ENCODE results near the gene B3GALNT1. TPM values are rescaled to one million over a fixed set of nuclear protein-coding genes. Genes with fewer than 3 reads are reported as not detected.

The B3GALNT1 gene
- total and polyA plus RNA-seq, 2 donors from 2014 or later = 18.0 to 25.7 TPM

- intact Hi-C loops (cut with DNase I) = no loop called here
- H3K4me1 ChIP-seq (ENCODE audit: control insufficient read depth in 2 of 3, insufficient read depth in 2 of 3, low read depth in 1 of 3, low read length in 3 of 3) = no peaks in the 10 kb centered on the region
Observed at GRCh38 chr3:161150001-161150525, 44.9 kb upstream of the B3GALNT1 start.

DNA sequence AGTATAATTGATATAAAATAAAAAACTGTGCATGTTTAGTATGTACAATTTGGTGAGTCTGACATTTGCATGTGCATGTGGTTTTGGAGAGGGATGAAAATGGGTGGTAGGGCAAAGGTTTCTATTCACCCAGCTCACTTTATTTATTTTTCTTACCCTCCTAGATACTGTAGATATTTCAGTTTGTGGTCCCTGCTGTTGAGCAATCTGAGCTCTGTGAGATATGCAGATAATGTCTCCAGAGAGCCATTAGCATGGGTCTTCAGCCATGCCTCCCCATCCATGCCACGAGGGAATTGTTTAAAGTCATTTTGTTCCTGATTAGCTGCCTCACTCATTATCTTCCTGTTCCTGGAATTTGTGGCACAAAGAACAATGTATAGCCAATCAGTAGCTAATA, 44.4 kb upstream of the B3GALNT1 start:
- TF ChIP-seq, protein P1, sequence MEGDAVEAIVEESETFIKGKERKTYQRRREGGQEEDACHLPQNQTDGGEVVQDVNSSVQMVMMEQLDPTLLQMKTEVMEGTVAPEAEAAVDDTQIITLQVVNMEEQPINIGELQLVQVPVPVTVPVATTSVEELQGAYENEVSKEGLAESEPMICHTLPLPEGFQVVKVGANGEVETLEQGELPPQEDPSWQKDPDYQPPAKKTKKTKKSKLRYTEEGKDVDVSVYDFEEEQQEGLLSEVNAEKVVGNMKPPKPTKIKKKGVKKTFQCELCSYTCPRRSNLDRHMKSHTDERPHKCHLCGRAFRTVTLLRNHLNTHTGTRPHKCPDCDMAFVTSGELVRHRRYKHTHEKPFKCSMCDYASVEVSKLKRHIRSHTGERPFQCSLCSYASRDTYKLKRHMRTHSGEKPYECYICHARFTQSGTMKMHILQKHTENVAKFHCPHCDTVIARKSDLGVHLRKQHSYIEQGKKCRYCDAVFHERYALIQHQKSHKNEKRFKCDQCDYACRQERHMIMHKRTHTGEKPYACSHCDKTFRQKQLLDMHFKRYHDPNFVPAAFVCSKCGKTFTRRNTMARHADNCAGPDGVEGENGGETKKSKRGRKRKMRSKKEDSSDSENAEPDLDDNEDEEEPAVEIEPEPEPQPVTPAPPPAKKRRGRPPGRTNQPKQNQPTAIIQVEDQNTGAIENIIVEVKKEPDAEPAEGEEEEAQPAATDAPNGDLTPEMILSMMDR (IDR thresholded peaks at IDR 0.05; ENCODE audit: borderline replicate concordance, extremely low read depth, insufficient read depth) = no peak
- FAIRE-seq (no peak), DNase-seq (no peak)
- no peaks in the 10 kb centered on the region for H3K9me3 ChIP-seq (ENCODE audit: control insufficient read depth in 2 of 3, insufficient read depth in 1 of 3, low read length in 3 of 3)
- intact Hi-C loops (cut with DNase I) = no loop called here
- H3K27me3 ChIP-seq (ENCODE audit: control insufficient read depth, insufficient read depth, low read length) = no peaks in the 10 kb centered on the region
- H3K4me1 ChIP-seq (ENCODE audit: control insufficient read depth in 2 of 3, insufficient read depth in 2 of 3, low read depth in 1 of 3, low read length in 3 of 3) = no peaks in the 10 kb centered on the region
- no peaks in the 10 kb centered on the region for H3K36me3 ChIP-seq (ENCODE audit: control insufficient read depth in 2 of 3, insufficient read depth in 3 of 3, low read length in 3 of 3)
- H3K9ac ChIP-seq (ENCODE audit: low read length in 3 of 3) = no peak overlapping the region
- H3K27ac ChIP-seq (ENCODE audit: low read depth in 2 of 2, low read length in 2 of 2) = no peak overlapping the region
- H3K4me3 ChIP-seq (ENCODE audit: low read length in 3 of 3) = no peak overlapping the region

More at GRCh38 chr3:161150001-161150525, 44.9 kb upstream of the B3GALNT1 start:
- Histone ChIP-seq H3K36me3 (ENCODE audit: control insufficient read depth in 2 of 3, insufficient read depth in 3 of 3, low read length in 3 of 3) (no peaks in the 10 kb centered on the region), H3K27ac (ENCODE audit: low read depth in 2 of 2, low read length in 2 of 2) (no peak overlapping the region), H3K4me3 (ENCODE audit: low read length in 3 of 3) (no peak overlapping the region), H3K27me3 (ENCODE audit: control insufficient read depth, insufficient read depth, low read length) (no peaks in the 10 kb centered on the region), H3K9me3 (ENCODE audit: control insufficient read depth in 2 of 3, insufficient read depth in 1 of 3, low read length in 3 of 3) (no peaks in the 10 kb centered on the region), H3K9ac (ENCODE audit: low read length in 3 of 3) (no peak overlapping the region)
- TF ChIP-seq, protein P1 (IDR thresholded peaks at IDR 0.05; ENCODE audit: borderline replicate concordance, extremely low read depth, insufficient read depth) = no peak
- FAIRE-seq = no peak
- no peak for DNase-seq

- TF ChIP-seq, protein P1 (IDR thresholded peaks at IDR 0.05; ENCODE audit: borderline replicate concordance, extremely low read depth, insufficient read depth) = no peak
- no peak overlapping the region for H3K9ac ChIP-seq (ENCODE audit: low read length in 3 of 3)
- intact Hi-C loops (cut with DNase I) = no loop called here
- FAIRE-seq = no peak
- H3K36me3 ChIP-seq (ENCODE audit: control insufficient read depth in 2 of 3, insufficient read depth in 3 of 3, low read length in 3 of 3) = no peaks in the 10 kb centered on the region
- no peaks in the 10 kb centered on the region for H3K27me3 ChIP-seq (ENCODE audit: control insufficient read depth, insufficient read depth, low read length)
- no peaks in the 10 kb centered on the region for H3K9me3 ChIP-seq (ENCODE audit: control insufficient read depth in 2 of 3, insufficient read depth in 1 of 3, low read length in 3 of 3)
- H3K4me3 ChIP-seq (ENCODE audit: low read length in 3 of 3) = no peak overlapping the region
- H3K4me1 ChIP-seq (ENCODE audit: control insufficient read depth in 2 of 3, insufficient read depth in 2 of 3, low read depth in 1 of 3, low read length in 3 of 3) = no peaks in the 10 kb centered on the region
- no peak overlapping the region for H3K27ac ChIP-seq (ENCODE audit: low read depth in 2 of 2, low read length in 2 of 2)
- no peak for DNase-seq
Observed at GRCh38 chr3:161148832-161149475, 43.8 kb upstream of the B3GALNT1 start.

Data from kidney (tissue), 14 donors.